Purkinje cell (primary cell): ENCODE measurements around the gene TSSK3. TPM values are rescaled to one million over a fixed set of nuclear protein-coding genes. Genes with fewer than 3 reads are reported as not detected.

ENCODE experiments used
- polyA plus RNA-seq: library from polyadenylated mRNA; unstranded; fragments of >200 nt; fragmentation: Nextera tagmentation; gene quantifications from 2 replicates; pipeline ENCODE4 v1.2.1, GENCODE V29; 2014

The TSSK3 gene, protein sequence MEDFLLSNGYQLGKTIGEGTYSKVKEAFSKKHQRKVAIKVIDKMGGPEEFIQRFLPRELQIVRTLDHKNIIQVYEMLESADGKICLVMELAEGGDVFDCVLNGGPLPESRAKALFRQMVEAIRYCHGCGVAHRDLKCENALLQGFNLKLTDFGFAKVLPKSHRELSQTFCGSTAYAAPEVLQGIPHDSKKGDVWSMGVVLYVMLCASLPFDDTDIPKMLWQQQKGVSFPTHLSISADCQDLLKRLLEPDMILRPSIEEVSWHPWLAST
- not detected in 2 replicates for polyA plus RNA-seq

GRCh38 chr1:32362474-32363313 is at the start of gene TSSK3, which contains the start of gene FAM229A:
Gene TSSK3, plus strand, starts transcription at chr1:32362539. Its CDS starts 163 bp downstream, at chr1:32362702.
Gene FAM229A, minus strand, starts transcription at chr1:32362485. Its CDS starts 394 bp downstream, at chr1:32362091.

GRCh38 chr1:32335790-32336590 is 26.3 kb upstream of the TSSK3 start, which contains the start of gene MARCKSL1:
Gene MARCKSL1, minus strand, starts transcription at chr1:32336233. Its CDS starts 200 bp downstream, at chr1:32336033.

DNA sequence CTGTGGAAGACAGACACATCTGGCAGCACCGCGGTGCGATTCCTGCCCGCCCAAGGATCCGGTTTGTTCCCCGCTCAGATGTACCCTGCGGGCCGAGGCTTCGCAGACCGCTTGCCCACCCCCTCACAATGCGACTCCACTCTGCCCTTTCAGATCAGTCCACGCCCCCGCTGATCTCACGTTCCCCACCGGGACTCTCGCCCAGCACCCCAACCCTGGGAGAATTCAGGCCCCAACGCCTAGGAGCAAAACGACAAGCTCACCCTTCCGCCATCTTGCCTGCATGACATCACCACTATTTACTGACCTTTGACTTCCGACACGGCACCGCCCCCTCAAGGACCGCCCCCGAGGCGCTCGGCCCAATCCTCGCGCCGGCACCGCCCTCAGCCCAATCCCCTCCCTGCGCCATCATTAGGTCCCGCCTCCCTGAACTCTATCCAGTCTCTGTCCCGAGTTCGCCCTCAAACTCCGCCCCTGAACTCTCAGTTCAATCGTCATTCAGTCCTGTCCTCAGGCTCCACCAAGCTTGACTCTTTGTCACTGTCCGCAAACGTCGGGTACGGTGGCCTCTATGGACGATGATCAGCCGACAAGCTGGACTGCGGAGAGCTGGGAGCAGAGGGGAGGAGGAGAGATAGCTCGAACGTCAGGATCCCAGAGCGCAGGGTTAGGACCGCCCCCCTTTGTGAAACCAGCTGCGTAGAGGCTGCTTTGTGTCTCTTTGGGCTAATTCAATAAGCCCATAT is 32.0 kb downstream of the TSSK3 start, which contains the start of gene BSDC1:
TSS of gene BSDC1 (minus strand) at position 301 of the 749 bp plus-strand sequence. CDS start at position 274, 27 bp downstream.

Other genes with a start within 250 kb of the TSSK3 start
- gene TXLNA, start 182.9 kb upstream of the TSSK3 start, polyA plus RNA-seq, result 1.4 and 4.6 TPM in 2 replicates
- 6.1 and 21.0 TPM in 2 replicates for gene CCDC28B, start 161.9 kb upstream of the TSSK3 start, polyA plus RNA-seq
- gene IQCC, start 156.9 kb upstream of the TSSK3 start, polyA plus RNA-seq, result 0.43 TPM in 1 of 2 replicates, not detected in the other
- not detected in 2 replicates for gene DCDC2B, start 153.4 kb upstream of the TSSK3 start, polyA plus RNA-seq
- gene TMEM234, start 140.2 kb upstream of the TSSK3 start, polyA plus RNA-seq, result 7.8 and 9.4 TPM in 2 replicates
- 269 and 369 TPM in 2 replicates for gene EIF3I, start 140.1 kb upstream of the TSSK3 start, polyA plus RNA-seq
- not detected in 2 replicates for gene FAM167B, start 115.3 kb upstream of the TSSK3 start, polyA plus RNA-seq
- gene LCK, start 111.3 kb upstream of the TSSK3 start, polyA plus RNA-seq, result not detected in 2 replicates
- 0.93 and 3.0 TPM in 2 replicates for gene HDAC1, start 70.5 kb upstream of the TSSK3 start, polyA plus RNA-seq
- gene MARCKSL1, start 26.3 kb upstream of the TSSK3 start, polyA plus RNA-seq, result 74.5 and 124 TPM in 2 replicates
- not detected in 2 replicates for gene FAM229A, start 54 bp upstream of the TSSK3 start, polyA plus RNA-seq
- 11.9 and 14.3 TPM in 2 replicates for gene BSDC1, start 31.9 kb downstream of the TSSK3 start, polyA plus RNA-seq
- 0.77 and 1.6 TPM in 2 replicates for gene ZBTB8B, start 102.5 kb downstream of the TSSK3 start, polyA plus RNA-seq
- 0.31 and 0.77 TPM in 2 replicates for gene ZBTB8A, start 176.9 kb downstream of the TSSK3 start, polyA plus RNA-seq